ENCODE measurements around the gene UBE2H. TPM values are rescaled to one million over a fixed set of nuclear protein-coding genes. Genes with fewer than 3 reads are reported as not detected.

The UBE2H gene
- total RNA-seq: 27.1 TPM in 2 replicates

GRCh38 chr7:129952653-129953560 lies at the start of gene UBE2H:
Gene UBE2H (minus strand): TSS chr7:129952960. CDS start chr7:129952555, 405 bp downstream.
- DNase-seq (ENCODE audit: low spot score): peak; percentile 83
- Mint-ChIP-seq H3K4me1 (ENCODE audit: low read depth) (peaks cover 10% of the 10 kb centered on the region), H3K36me3 (ENCODE audit: low read depth) (peaks cover 2% of the 10 kb centered on the region), H3K9me3 (no peaks in the 10 kb centered on the region), H3K27ac (peak within 1 kb of the TSS; percentile 100), H3K4me3 (peak within 1 kb of the TSS; percentile 98), H3K27me3 (ENCODE audit: insufficient read depth) (peaks cover 20% of the 10 kb centered on the region)
- intact Hi-C loops (cut with micrococcal nuclease): loop anchor here (1.0 to 10.0 kb wide), 9 partner anchors 98 to 1496 kb away; partner anchors contain the start of genes COPG2, HILPDA and ZC3HC1

- no peak for DNase-seq (ENCODE audit: low spot score)
- intact Hi-C loops (cut with micrococcal nuclease): no loop called here
- Mint-ChIP-seq H3K9me3 (no peaks in the 10 kb centered on the region), H3K27me3 (ENCODE audit: insufficient read depth) (peaks cover 2% of the 10 kb centered on the region), H3K36me3 (ENCODE audit: low read depth) (no peaks in the 10 kb centered on the region), H3K4me1 (ENCODE audit: low read depth) (no peaks in the 10 kb centered on the region), H3K27ac (no peak overlapping the region), H3K4me3 (no peak overlapping the region)
Observed at GRCh38 chr7:129998446-129998845, 45.7 kb upstream of the UBE2H start.

GRCh38 chr7:129997285-129997684 lies 44.5 kb upstream of the UBE2H start:
- Mint-ChIP-seq H3K27ac (no peak overlapping the region), H3K36me3 (ENCODE audit: low read depth) (no peaks in the 10 kb centered on the region), H3K4me1 (ENCODE audit: low read depth) (no peaks in the 10 kb centered on the region), H3K27me3 (ENCODE audit: insufficient read depth) (peaks cover 2% of the 10 kb centered on the region), H3K4me3 (no peak overlapping the region), H3K9me3 (no peaks in the 10 kb centered on the region)
- no peak for DNase-seq (ENCODE audit: low spot score)
- intact Hi-C loops (cut with micrococcal nuclease): no loop called here

GRCh38 chr7:129993275-129993674 lies 40.5 kb upstream of the UBE2H start:
- H3K9me3 Mint-ChIP-seq: no peaks in the 10 kb centered on the region
- no peak for DNase-seq (ENCODE audit: low spot score)
- no peak overlapping the region for H3K27ac Mint-ChIP-seq
- H3K36me3 Mint-ChIP-seq (ENCODE audit: low read depth): no peaks in the 10 kb centered on the region
- intact Hi-C loops (cut with micrococcal nuclease): no loop called here
- H3K4me1 Mint-ChIP-seq (ENCODE audit: low read depth): no peaks in the 10 kb centered on the region
- H3K4me3 Mint-ChIP-seq: no peak overlapping the region
- peaks cover 2% of the 10 kb centered on the region for H3K27me3 Mint-ChIP-seq (ENCODE audit: insufficient read depth)

- Mint-ChIP-seq H3K36me3 (ENCODE audit: low read depth) (no peaks in the 10 kb centered on the region), H3K4me3 (no peak overlapping the region), H3K27ac (no peak overlapping the region), H3K27me3 (ENCODE audit: insufficient read depth) (no peaks in the 10 kb centered on the region), H3K9me3 (no peaks in the 10 kb centered on the region), H3K4me1 (ENCODE audit: low read depth) (no peaks in the 10 kb centered on the region)
- intact Hi-C loops (cut with micrococcal nuclease): no loop called here
- DNase-seq (ENCODE audit: low spot score): no peak
Observed at GRCh38 chr7:129990403-129991192, 37.8 kb upstream of the UBE2H start.

- no peak overlapping the region for H3K27ac Mint-ChIP-seq
- DNase-seq (ENCODE audit: low spot score): no peak
- peaks cover 2% of the 10 kb centered on the region for H3K27me3 Mint-ChIP-seq (ENCODE audit: insufficient read depth)
- no peak overlapping the region for H3K4me3 Mint-ChIP-seq
- intact Hi-C loops (cut with micrococcal nuclease): no loop called here
- H3K4me1 Mint-ChIP-seq (ENCODE audit: low read depth): no peaks in the 10 kb centered on the region
- H3K9me3 Mint-ChIP-seq: no peaks in the 10 kb centered on the region
- no peaks in the 10 kb centered on the region for H3K36me3 Mint-ChIP-seq (ENCODE audit: low read depth)
Observed at GRCh38 chr7:129989466-129989865, 36.7 kb upstream of the UBE2H start.

- DNase-seq (ENCODE audit: low spot score): no peak
- Mint-ChIP-seq H3K9me3 (no peaks in the 10 kb centered on the region), H3K4me3 (no peak overlapping the region), H3K36me3 (ENCODE audit: low read depth) (no peaks in the 10 kb centered on the region), H3K4me1 (ENCODE audit: low read depth) (no peaks in the 10 kb centered on the region), H3K27me3 (ENCODE audit: insufficient read depth) (peaks cover 6% of the 10 kb centered on the region), H3K27ac (no peak overlapping the region)
- intact Hi-C loops (cut with micrococcal nuclease): no loop called here
Observed at GRCh38 chr7:129986600-129986999, 33.8 kb upstream of the UBE2H start.

- no peak for DNase-seq (ENCODE audit: low spot score)
- Mint-ChIP-seq H3K9me3 (no peaks in the 10 kb centered on the region), H3K27ac (no peak overlapping the region), H3K27me3 (ENCODE audit: insufficient read depth) (peaks cover 6% of the 10 kb centered on the region), H3K36me3 (ENCODE audit: low read depth) (no peaks in the 10 kb centered on the region), H3K4me1 (ENCODE audit: low read depth) (no peaks in the 10 kb centered on the region), H3K4me3 (no peak overlapping the region)
- intact Hi-C loops (cut with micrococcal nuclease): no loop called here
Observed at GRCh38 chr7:129980667-129981066, 27.9 kb upstream of the UBE2H start.

GRCh38 chr7:129975309-129975708 lies 22.5 kb upstream of the UBE2H start:
- H3K4me1 Mint-ChIP-seq (ENCODE audit: low read depth): no peaks in the 10 kb centered on the region
- no peak overlapping the region for H3K4me3 Mint-ChIP-seq
- DNase-seq (ENCODE audit: low spot score): no peak
- H3K36me3 Mint-ChIP-seq (ENCODE audit: low read depth): no peaks in the 10 kb centered on the region
- no peaks in the 10 kb centered on the region for H3K9me3 Mint-ChIP-seq
- peaks cover 4% of the 10 kb centered on the region for H3K27me3 Mint-ChIP-seq (ENCODE audit: insufficient read depth)
- no peak overlapping the region for H3K27ac Mint-ChIP-seq
- intact Hi-C loops (cut with micrococcal nuclease): loop anchor here (2.0 kb wide), 1 partner anchor 37 kb away; no protein-coding TSS in a partner anchor

- no peak overlapping the region for H3K27ac Mint-ChIP-seq
- peaks cover 4% of the 10 kb centered on the region for H3K27me3 Mint-ChIP-seq (ENCODE audit: insufficient read depth)
- intact Hi-C loops (cut with micrococcal nuclease): no loop called here
- no peaks in the 10 kb centered on the region for H3K36me3 Mint-ChIP-seq (ENCODE audit: low read depth)
- H3K9me3 Mint-ChIP-seq: no peaks in the 10 kb centered on the region
- no peaks in the 10 kb centered on the region for H3K4me1 Mint-ChIP-seq (ENCODE audit: low read depth)
- no peak for DNase-seq (ENCODE audit: low spot score)
- no peak overlapping the region for H3K4me3 Mint-ChIP-seq
Observed at GRCh38 chr7:129970816-129971215, 18.1 kb upstream of the UBE2H start.

GRCh38 chr7:129969881-129970446 lies 17.2 kb upstream of the UBE2H start:
- Mint-ChIP-seq H3K27me3 (ENCODE audit: insufficient read depth) (no peaks in the 10 kb centered on the region), H3K36me3 (ENCODE audit: low read depth) (no peaks in the 10 kb centered on the region), H3K27ac (no peak overlapping the region), H3K4me1 (ENCODE audit: low read depth) (no peaks in the 10 kb centered on the region), H3K4me3 (no peak overlapping the region), H3K9me3 (no peaks in the 10 kb centered on the region)
- DNase-seq (ENCODE audit: low spot score): no peak
- intact Hi-C loops (cut with micrococcal nuclease): no loop called here

GRCh38 chr7:129968592-129969383 lies 16.0 kb upstream of the UBE2H start:
- intact Hi-C loops (cut with micrococcal nuclease): no loop called here
- no peak overlapping the region for H3K27ac Mint-ChIP-seq
- no peaks in the 10 kb centered on the region for H3K27me3 Mint-ChIP-seq (ENCODE audit: insufficient read depth)
- H3K4me3 Mint-ChIP-seq: no peak overlapping the region
- no peaks in the 10 kb centered on the region for H3K36me3 Mint-ChIP-seq (ENCODE audit: low read depth)
- no peaks in the 10 kb centered on the region for H3K9me3 Mint-ChIP-seq
- no peaks in the 10 kb centered on the region for H3K4me1 Mint-ChIP-seq (ENCODE audit: low read depth)
- DNase-seq (ENCODE audit: low spot score): no peak

Data from activated T-helper 1 cell treated with anti-CD3 and anti-CD28 coated beads, Interleukin-12 subunit alpha, Interleukin-12 subunit beta, Interleukin-2, Interleukin-4 antibody, amounts not matched to agents 30 ng/mL and 10 ng/mL and 1 ng/mL, durations not matched to agents 14 hours and 24 hours and 36 hours (primary cell).